HUES48 (cell line): ENCODE measurements around the gene LRTM1.

Source experiments
- H3K27ac ChIP-seq: one replicate; pipeline ENCODE4 v1.7.0; 2013; ENCODE audit warnings: low read depth, low read length, inconsistent platforms
- H3K27me3 ChIP-seq: 2 replicates; pipeline ENCODE4 v1.6.1; 2013; ENCODE audit warnings: mild to moderate bottlenecking, low read length; ENCODE audit not compliant: control insufficient read depth, insufficient read depth
- H3K36me3 ChIP-seq: 2 replicates; pipeline ENCODE4 v1.6.1; 2013; ENCODE audit warnings: low read length; ENCODE audit not compliant: control insufficient read depth, insufficient read depth
- H3K4me1 ChIP-seq: 2 replicates; pipeline ENCODE4 v1.6.1; 2013; ENCODE audit warnings: mild to moderate bottlenecking, low read length; ENCODE audit not compliant: control insufficient read depth, insufficient read depth
- H3K4me3 ChIP-seq: 2 replicates; pipeline ENCODE4 v1.5.1; 2013; ENCODE audit warnings: mild to moderate bottlenecking, low read depth, low read length
- H3K9ac ChIP-seq: 2 replicates; pipeline ENCODE4 v1.6.1; 2013; ENCODE audit warnings: mild to moderate bottlenecking, low read depth, low read length, moderate library complexity
- H3K9me3 ChIP-seq: 2 replicates; pipeline ENCODE4 v1.6.1; 2013; ENCODE audit warnings: low read length; ENCODE audit not compliant: control insufficient read depth, insufficient read depth

Gene LRTM1

DNA sequence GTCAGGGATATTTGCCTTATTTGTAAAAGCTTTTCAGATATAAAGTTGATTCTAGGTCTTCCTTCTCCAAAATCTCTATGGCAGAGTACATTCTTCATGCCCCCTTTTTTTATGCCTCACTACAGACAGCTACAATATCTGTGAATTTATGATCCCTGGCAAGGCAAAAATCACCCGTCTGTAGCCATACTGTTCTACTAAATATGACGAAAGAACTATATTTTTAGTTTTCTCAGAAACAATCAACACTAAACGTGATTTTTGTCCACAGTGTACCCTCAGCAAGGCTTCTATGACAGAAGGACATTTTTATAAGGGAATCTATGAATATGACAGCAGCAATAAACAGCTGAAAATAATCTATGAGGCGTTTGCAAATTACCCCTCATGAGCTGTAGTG, 12.7 kb downstream of the LRTM1 start:
- H3K9ac ChIP-seq, result no peak overlapping the region

DNA sequence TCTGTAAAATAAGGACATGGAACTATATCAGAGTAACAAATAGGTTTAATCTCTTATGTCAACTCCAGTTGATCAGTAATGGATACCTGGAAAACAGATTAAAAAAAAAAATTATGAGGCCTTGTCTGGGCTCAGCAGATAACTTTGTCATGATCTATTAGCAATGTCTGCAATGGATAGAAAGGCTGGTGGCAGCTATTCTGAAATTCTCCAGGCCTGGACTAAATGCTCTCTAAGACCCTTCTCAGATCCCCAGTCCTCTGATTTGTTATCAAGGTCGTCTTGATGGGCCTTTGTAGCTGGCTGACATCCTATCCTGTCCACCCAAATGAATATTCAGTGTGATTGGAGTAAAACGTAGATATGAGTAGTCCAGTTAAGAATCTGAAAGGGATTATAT, 13.7 kb downstream of the LRTM1 start:
- Histone ChIP-seq H3K9me3 (0 out of 2 replicates have a peak, but pooled peaks cover 4% of the 10 kb centered on the region), H3K4me3 (no peak overlapping the region), H3K27ac (no peak overlapping the region), H3K36me3 (no peaks in the 10 kb centered on the region), H3K27me3 (no peaks in the 10 kb centered on the region), H3K4me1 (no peaks in the 10 kb centered on the region), H3K9ac (no peak overlapping the region)

More for the DNA sequence above, 12.7 kb downstream of the LRTM1 start:
- H3K4me3 ChIP-seq, result no peak overlapping the region
- no peaks in the 10 kb centered on the region for H3K4me1 ChIP-seq
- no peak overlapping the region for H3K27ac ChIP-seq
- H3K36me3 ChIP-seq, result no peaks in the 10 kb centered on the region
- 0 out of 2 replicates have a peak, but pooled peaks cover 4% of the 10 kb centered on the region for H3K9me3 ChIP-seq
- no peaks in the 10 kb centered on the region for H3K27me3 ChIP-seq

DNA sequence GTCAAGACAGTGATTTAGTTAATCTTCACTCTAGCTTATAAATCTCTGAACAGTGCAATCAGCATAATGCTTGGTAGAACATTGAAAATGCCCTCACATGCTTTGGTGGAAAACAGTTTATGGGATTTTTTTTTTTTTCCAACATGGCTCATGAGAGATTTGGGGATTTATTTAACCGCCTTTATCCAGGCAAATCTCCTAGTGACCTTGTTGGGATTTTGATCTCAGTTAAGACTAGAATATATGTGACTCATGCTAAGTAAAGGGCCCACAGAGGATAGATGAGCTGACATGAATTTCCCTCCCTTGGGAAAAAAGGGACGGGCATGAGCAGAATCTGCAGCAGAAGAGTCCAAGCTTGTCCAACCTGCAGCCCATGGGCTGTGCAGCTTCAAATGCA, 18.7 kb downstream of the LRTM1 start:
- Histone ChIP-seq H3K27ac (no peak overlapping the region), H3K4me3 (no peak overlapping the region), H3K27me3 (no peaks in the 10 kb centered on the region), H3K9ac (no peak overlapping the region), H3K9me3 (0 out of 2 replicates have a peak, but pooled peaks cover 4% of the 10 kb centered on the region), H3K36me3 (no peaks in the 10 kb centered on the region), H3K4me1 (no peaks in the 10 kb centered on the region)

DNA sequence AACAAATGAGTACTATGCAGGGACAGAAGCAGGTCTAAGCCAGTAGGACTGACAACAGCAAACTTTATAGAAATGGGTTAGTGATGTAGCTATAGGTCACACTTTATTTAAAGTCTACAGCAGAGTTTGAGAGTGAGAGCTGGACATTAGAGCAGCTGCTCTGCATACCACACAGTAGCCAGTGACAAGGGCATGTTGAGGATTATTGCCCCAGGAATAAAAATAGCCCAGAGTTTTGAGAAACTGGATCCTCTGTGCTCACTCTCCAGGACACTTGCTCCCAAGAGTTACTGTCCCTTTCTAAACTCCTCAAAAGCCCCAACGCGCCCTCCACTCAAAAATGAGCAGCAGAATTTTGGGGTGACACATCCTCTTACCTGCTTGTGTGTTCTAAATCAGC, 21.1 kb downstream of the LRTM1 start:
- no peaks in the 10 kb centered on the region for H3K36me3 ChIP-seq
- no peak overlapping the region for H3K9ac ChIP-seq
- H3K27me3 ChIP-seq, result no peaks in the 10 kb centered on the region
- H3K9me3 ChIP-seq, result no peaks in the 10 kb centered on the region
- H3K4me1 ChIP-seq, result no peaks in the 10 kb centered on the region
- no peak overlapping the region for H3K4me3 ChIP-seq
- no peak overlapping the region for H3K27ac ChIP-seq

DNA sequence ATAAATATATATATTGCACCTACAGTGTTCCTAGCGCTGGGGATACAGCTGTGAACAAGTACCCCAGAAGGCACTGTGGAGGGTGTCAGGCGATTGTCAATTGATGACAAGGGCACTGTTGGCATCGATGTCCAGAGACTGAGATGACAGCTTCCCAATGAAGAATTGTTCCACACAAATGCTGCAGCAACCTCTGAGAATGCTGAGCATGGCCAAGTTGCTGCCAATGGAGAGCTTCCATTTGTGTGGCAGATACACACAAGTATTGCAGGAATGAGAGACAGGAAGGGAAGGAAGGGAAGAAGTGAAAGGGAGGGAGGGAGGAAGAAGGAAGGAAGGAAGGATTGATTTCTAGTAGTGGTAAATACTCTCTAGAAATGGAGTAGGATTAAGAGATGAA, 21.9 kb downstream of the LRTM1 start:
- no peak overlapping the region for H3K9ac ChIP-seq
- H3K9me3 ChIP-seq, result no peaks in the 10 kb centered on the region
- no peaks in the 10 kb centered on the region for H3K27me3 ChIP-seq
- H3K4me3 ChIP-seq, result no peak overlapping the region
- H3K4me1 ChIP-seq, result no peaks in the 10 kb centered on the region
- H3K36me3 ChIP-seq, result no peaks in the 10 kb centered on the region
- H3K27ac ChIP-seq, result no peak overlapping the region

DNA sequence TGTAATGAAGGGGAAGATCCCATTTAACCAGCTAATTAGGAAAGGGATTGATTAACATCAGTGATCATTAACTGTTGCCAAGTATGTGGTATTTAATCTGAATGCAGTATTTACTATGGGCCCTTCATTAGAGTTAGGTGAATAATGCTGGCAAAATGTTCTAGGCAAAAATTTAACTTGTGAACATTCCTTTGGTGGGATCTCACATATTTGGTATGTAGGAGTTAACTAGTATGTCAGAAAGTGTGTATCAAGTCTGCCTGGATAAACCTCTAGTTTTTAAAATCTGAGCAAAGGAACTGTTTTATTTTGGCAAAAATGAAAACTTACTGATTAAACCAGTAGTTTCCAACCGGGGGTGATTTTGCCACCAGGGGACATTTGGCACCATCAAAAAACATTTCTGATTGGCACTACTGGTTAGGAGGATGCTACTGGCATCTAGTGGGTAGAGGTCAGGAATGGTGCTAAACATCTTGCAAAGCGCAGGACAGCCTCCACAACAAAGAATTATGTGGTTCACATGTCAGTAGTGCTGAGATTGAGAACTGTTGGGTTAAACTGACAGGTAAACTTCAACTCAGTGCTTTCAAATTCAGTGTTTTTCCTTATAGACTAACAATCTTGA, 22.5 kb downstream of the LRTM1 start:
- H3K27me3 ChIP-seq, result no peaks in the 10 kb centered on the region
- H3K9ac ChIP-seq, result no peak overlapping the region
- H3K9me3 ChIP-seq, result no peaks in the 10 kb centered on the region
- no peak overlapping the region for H3K27ac ChIP-seq
- no peak overlapping the region for H3K4me3 ChIP-seq
- H3K36me3 ChIP-seq, result no peaks in the 10 kb centered on the region
- no peaks in the 10 kb centered on the region for H3K4me1 ChIP-seq

DNA sequence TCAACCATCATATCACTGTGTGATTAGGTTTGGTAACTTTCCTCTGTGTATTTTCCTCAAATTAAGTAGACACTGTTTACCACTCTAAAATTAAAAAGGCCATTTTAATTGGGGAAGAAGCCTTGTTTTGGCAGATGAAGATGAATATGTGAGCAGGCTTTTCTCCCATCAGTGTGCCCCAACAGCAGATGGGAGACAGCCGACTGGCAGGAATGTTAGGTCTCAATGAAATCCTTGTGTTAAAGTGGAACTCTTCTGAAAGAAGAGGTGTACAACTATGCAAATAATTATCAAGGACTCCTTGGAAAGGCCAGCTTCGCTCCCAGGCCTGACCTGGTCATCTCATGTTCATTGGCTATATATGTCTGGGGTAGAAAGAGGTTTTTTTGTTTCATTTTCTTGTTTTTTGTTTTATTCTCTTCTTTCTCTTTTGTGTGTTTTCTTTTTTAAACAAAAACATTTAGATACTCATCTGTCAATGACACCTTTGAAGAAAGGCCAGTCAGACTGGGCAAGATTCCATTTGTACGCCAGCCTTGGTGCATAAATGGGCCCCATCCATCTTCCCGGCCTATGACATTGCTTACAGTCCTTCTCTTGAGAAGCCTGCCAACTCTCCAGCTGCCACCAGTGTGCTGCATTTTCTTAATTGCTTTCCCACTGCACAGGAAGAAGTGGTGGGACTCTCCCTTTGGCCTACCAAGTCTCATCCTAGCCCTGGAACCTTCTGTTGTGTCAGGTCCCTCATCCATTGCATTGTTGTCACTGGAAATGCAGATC, 25.8 kb downstream of the LRTM1 start:
- Histone ChIP-seq H3K4me1 (no peaks in the 10 kb centered on the region), H3K9ac (no peak overlapping the region), H3K27ac (no peak overlapping the region), H3K36me3 (no peaks in the 10 kb centered on the region; the same call in 1 of the 2 replicates), H3K27me3 (no peaks in the 10 kb centered on the region), H3K9me3 (no peaks in the 10 kb centered on the region), H3K4me3 (no peak overlapping the region)

DNA sequence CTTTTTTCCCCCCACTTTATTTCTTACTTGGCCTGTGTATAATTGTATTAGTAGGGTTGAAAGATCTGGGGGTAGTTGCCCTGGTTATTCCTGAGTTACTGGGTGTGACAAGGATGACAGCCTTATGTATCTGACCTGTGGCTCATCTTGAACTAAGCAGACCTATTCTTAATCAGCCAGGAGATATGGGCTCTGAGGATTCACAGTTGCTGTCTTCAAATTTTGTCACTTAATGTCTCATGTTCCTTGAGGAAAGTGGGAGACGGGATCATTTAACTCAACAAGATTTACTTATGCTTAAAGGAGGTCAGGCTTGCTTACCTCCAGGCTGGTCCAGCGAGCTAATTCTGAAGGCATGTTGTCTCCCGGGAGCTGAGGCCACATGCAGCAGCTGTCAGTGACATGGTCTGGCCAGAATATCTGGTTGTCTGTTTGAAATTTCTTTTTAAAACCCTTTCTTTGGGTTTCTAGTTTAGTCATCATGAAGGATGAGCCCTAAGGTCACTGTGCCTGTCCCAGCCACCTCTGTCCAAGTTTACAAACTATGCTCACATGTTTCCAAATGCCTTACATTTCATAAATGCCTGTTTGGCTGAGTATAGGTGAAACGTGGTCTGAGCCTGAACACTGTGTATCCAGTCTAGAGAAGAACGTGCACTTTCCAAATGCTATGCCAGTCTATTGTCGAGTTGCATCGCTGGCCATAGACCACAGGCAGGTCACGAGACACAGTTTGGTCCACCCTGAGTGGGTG, 26.8 kb downstream of the LRTM1 start:
- H3K9ac ChIP-seq, result no peak overlapping the region
- no peaks in the 10 kb centered on the region for H3K27me3 ChIP-seq
- H3K36me3 ChIP-seq, result no peaks in the 10 kb centered on the region; the same call in 1 of the 2 replicates
- no peak overlapping the region for H3K4me3 ChIP-seq
- no peaks in the 10 kb centered on the region for H3K4me1 ChIP-seq
- no peaks in the 10 kb centered on the region for H3K9me3 ChIP-seq
- H3K27ac ChIP-seq, result no peak overlapping the region

DNA sequence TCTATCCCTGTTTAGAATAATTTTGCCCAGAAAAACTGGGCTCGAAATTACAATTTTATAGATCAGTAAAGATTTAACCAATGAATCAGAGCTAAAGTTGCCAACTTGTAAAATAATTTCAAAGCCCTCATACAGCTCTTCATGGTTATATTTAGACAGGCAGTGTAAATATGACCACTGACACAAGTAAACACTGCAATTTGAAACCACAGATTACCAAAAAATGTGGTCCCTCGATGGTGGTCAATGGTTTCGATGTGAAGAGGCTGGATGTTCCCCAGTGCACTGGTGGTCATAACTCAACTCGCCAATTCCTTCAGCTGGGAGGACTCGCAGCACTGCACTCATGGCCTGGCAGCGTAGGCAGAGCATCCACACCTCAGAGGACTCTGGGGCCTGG, 28.6 kb downstream of the LRTM1 start:
- no peaks in the 10 kb centered on the region for H3K4me1 ChIP-seq
- H3K36me3 ChIP-seq, result no peaks in the 10 kb centered on the region; the same call in 1 of the 2 replicates
- H3K9me3 ChIP-seq, result no peaks in the 10 kb centered on the region
- H3K27ac ChIP-seq, result no peak overlapping the region
- no peak overlapping the region for H3K9ac ChIP-seq
- no peaks in the 10 kb centered on the region for H3K27me3 ChIP-seq
- no peak overlapping the region for H3K4me3 ChIP-seq

DNA sequence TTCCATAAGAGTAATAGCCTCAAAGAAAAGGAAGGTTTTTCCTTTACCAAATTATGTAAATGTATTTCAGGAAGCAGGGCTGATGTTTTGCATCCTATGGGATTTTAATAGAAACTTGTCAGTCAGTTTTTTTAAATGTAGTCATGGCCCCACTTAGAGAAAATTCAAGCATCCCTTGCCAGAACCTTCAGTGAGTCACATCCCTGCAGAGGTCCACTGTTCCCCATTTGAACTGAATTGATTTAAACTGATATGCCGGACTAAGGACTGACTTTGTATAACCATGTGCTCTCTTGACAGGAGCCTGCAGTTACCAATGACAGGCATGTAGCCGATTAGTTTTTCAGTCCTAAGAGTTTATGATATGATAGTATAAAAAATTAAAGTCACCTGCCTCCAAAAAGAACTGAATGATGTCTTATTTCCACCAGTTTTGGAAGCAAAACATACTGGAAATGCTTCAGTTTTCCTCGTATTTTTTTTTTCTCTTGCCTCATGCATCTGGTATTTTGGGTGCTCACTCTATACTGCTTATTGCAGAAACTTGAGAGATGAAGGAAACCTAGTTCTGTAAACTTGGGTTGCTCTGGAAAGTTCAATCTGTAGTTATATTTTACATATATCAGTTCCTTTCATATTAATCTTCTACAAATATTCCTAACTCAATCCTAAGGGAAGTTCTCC, 30.7 kb downstream of the LRTM1 start:
- H3K4me1 ChIP-seq, result peaks cover 6% of the 10 kb centered on the region; the same call in 1 of the 2 replicates
- no peak overlapping the region for H3K4me3 ChIP-seq
- no peaks in the 10 kb centered on the region for H3K9me3 ChIP-seq
- no peak overlapping the region for H3K9ac ChIP-seq
- H3K27ac ChIP-seq, result no peak overlapping the region
- no peaks in the 10 kb centered on the region for H3K27me3 ChIP-seq
- no peaks in the 10 kb centered on the region; the same call in 1 of the 2 replicates for H3K36me3 ChIP-seq
